Endothelial cell of umbilical vein (primary cell): Measurements from ENCODE around the gene LARP1.

Experiments
- CTCF ChIP-seq, 2 donors: IDR thresholded peaks; 1 replicate in 1 of 2; 2 replicates in 1 of 2; pipeline ENCODE4 v1.5.1; 2011; ENCODE audit warnings: low read length in 2 of 2, mild to moderate bottlenecking in 2 of 2, moderate library complexity in 2 of 2, control low read depth in 1 of 2, inconsistent platforms in 1 of 2, low read depth in 1 of 2; ENCODE audit not compliant: insufficient read depth in 1 of 2; ENCODE audit errors: extremely low read depth in 1 of 2
- EZH2 ChIP-seq: IDR thresholded peaks from 2 replicates; pipeline ENCODE4 v1.6.1; 2012; ENCODE audit warnings: borderline replicate concordance, low read depth, mild to moderate bottlenecking, moderate library complexity, low read length, inconsistent platforms; ENCODE audit not compliant: severe bottlenecking
- FOS ChIP-seq: IDR thresholded peaks from 2 replicates; pipeline ENCODE4 v1.6.1; 2011; ENCODE audit warnings: mild to moderate bottlenecking, low read length, moderate library complexity, borderline replicate concordance; ENCODE audit not compliant: insufficient read depth
- GATA2 ChIP-seq: IDR thresholded peaks from 2 replicates; pipeline ENCODE4 v1.7.0; 2011; ENCODE audit warnings: low read depth, mild to moderate bottlenecking, moderate library complexity, mixed read lengths, low read length; ENCODE audit not compliant: insufficient read length, insufficient read depth
- JUN ChIP-seq: IDR thresholded peaks from 2 replicates; pipeline ENCODE4 v1.6.1; 2011; ENCODE audit warnings: borderline replicate concordance, low read depth; ENCODE audit not compliant: insufficient read length, insufficient read depth
- MAX ChIP-seq: IDR thresholded peaks from 2 replicates; pipeline ENCODE4 v1.6.1; 2011; ENCODE audit not compliant: insufficient read depth, insufficient read length
- MYC ChIP-seq: IDR thresholded peaks from one replicate; pipeline ENCODE4 v1.6.1; 2011; ENCODE audit warnings: mild to moderate bottlenecking, low read depth, low read length
- POLR2A ChIP-seq: IDR thresholded peaks from 2 replicates; pipeline ENCODE4 v1.6.1; 2012; ENCODE audit warnings: low read depth, mild to moderate bottlenecking, control low read depth, low read length
- POLR2AphosphoS5 ChIP-seq: IDR thresholded peaks from 2 replicates; pipeline ENCODE4 v1.6.1; 2012; ENCODE audit warnings: low read depth, mild to moderate bottlenecking, control low read depth, low read length, moderate library complexity; ENCODE audit not compliant: insufficient read depth

DNA sequence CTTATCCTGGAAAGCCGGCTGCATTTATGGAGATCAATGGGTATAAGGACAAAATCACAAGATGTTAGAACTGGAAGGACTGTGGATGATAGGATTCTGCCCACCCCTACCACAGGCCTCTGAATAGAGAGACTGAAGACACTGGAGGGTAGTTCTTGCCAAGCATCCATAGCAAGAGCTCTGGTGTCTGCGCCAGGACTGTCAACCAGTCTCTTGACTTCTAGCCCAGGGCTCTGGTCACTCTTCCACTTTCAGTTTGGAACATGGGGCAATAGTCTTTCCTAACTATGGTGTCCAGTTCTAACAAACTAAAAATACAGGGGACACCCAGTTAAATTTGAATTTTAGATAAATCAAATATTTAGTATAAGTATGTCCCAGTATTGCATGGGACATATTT lies 23.4 kb downstream of the LARP1 start:
- TF ChIP-seq EZH2 = no peak
- no peak for TF ChIP-seq CTCF (IDR thresholded peaks at IDR 0.05; ENCODE audit: extremely low read depth in 1 of 2, insufficient read depth in 1 of 2, low read depth in 1 of 2, low read length in 2 of 2)
- TF ChIP-seq POLR2AphosphoS5 = no peak
- TF ChIP-seq POLR2A = no peak
- TF ChIP-seq JUN = no peak
- TF ChIP-seq FOS = no peak
- TF ChIP-seq MAX = no peak
- TF ChIP-seq MYC = no peak
- no peak for TF ChIP-seq GATA2
